HepG2 (cell line): ENCODE measurements around the gene ZMYND10. TPM values are rescaled to one million over a fixed set of nuclear protein-coding genes. Genes with fewer than 3 reads are reported as not detected.

Experiments
- ATAC-seq: fragments of 200-7000 bp; cut with Tn5 transposase; 3 replicates; pipeline ENCODE4 v1.9.1; 2020; ENCODE audit warnings: mild to moderate bottlenecking, moderate library complexity
- BruUV-seq: library from RNA; stranded (reverse); fragments of 400-500 nt; replicated peaks from 2 replicates; lab custom pipeline; 2021; lab: Mats Ljungman, UMichigan
- CTCF ChIA-PET: fragments of 300-600 bp; formaldehyde crosslinking; extraction: SDS; loops from one replicate; lab custom pipeline; 2021; ENCODE audit warnings: low total read pairs, inconsistent platforms, low intra/inter-chr PET ratio; lab: Yijun Ruan, JAX
- POLR2A ChIA-PET: fragments of 350-600 bp; sonication (Branson Sonifier 250); formaldehyde crosslinking; loops from one replicate; lab custom pipeline; 2020; ENCODE audit warnings: antibody characterized with exemption, inconsistent platforms; lab: Yijun Ruan, JAX
- DNase-seq: peaks from one replicate; pipeline ENCODE4 v3.0.0-alpha.2; 2015; ENCODE audit warnings: low spot score
- FAIRE-seq: peaks from 3 replicates; lab custom pipeline; 2011; peaks lifted over from hg19 to GRCh38; lab: Jason Lieb, UNC
- H2AFZ ChIP-seq: one replicate; pipeline ENCODE4 v1.6.1; 2011; ENCODE audit warnings: low read length, inconsistent platforms
- H3K27ac ChIP-seq: fragments of 300-600 bp; 3 replicates; pipeline ENCODE4 v1.8.0; 2011; ENCODE audit warnings: mixed run types, mild to moderate bottlenecking, mixed read lengths, low read length, inconsistent platforms; ENCODE audit not compliant: insufficient read depth; ENCODE audit errors: extremely low read length
- H3K27me3 ChIP-seq, 2 experiments: fragments of 200-600 bp in 1 of 2; 2 replicates in 1 of 2; 3 replicates in 1 of 2; pipeline versions ENCODE4 v1.6.0 to v1.8.0; 2011; ENCODE audit warnings: low read length in 2 of 2, mild to moderate bottlenecking in 2 of 2, moderate library complexity in 2 of 2, inconsistent platforms in 1 of 2; ENCODE audit not compliant: insufficient read depth in 2 of 2, control insufficient read depth in 1 of 2
- H3K36me3 ChIP-seq, 2 experiments: fragments of 200-600 bp in 1 of 2; replicated peaks in 1 of 2; 2 replicates in 1 of 2; 3 replicates in 1 of 2; pipeline versions ENCODE4 v1.5.1 to v1.8.0; 2011; ENCODE audit warnings: low read length in 2 of 2, inconsistent platforms in 1 of 2; ENCODE audit not compliant: insufficient read depth in 2 of 2, control insufficient read depth in 1 of 2
- H3K4me1 ChIP-seq: 2 replicates; pipeline ENCODE4 v1.5.1; 2012; ENCODE audit warnings: low read length, inconsistent platforms; ENCODE audit not compliant: insufficient read depth
- H3K4me2 ChIP-seq: 2 replicates; pipeline ENCODE4 v1.6.0; 2011; ENCODE audit warnings: low read depth, low read length, inconsistent platforms
- H3K4me3 ChIP-seq, 3 experiments: fragments of 200-600 bp in 1 of 3; sonication (generic), shearing (Covaris generic) in 1 of 3; replicated peaks in 1 of 3; 2 replicates each; pipeline ENCODE4 v1.5.1; 2011 to 2016; ENCODE audit warnings: low read length in 3 of 3, inconsistent platforms in 2 of 3, low read depth in 2 of 3, mild to moderate bottlenecking in 2 of 3, control low read depth in 1 of 3, mixed read lengths in 1 of 3; ENCODE audit not compliant: insufficient read depth in 1 of 3
- H3K79me2 ChIP-seq: one replicate; pipeline ENCODE4 v1.6.1; 2011; ENCODE audit warnings: low read length, inconsistent platforms; ENCODE audit not compliant: insufficient read depth
- H3K9ac ChIP-seq: 2 replicates; pipeline ENCODE4 v1.6.0; 2011; ENCODE audit warnings: mild to moderate bottlenecking, low read depth, low read length, inconsistent platforms; ENCODE audit not compliant: insufficient read depth
- H3K9me3 ChIP-seq: 2 replicates; pipeline ENCODE4 v1.5.1; 2012; ENCODE audit warnings: mild to moderate bottlenecking, low read length
- H4K20me1 ChIP-seq: 2 replicates; pipeline ENCODE4 v1.6.0; 2011; ENCODE audit warnings: inconsistent platforms, mild to moderate bottlenecking, low read length, moderate library complexity; ENCODE audit not compliant: insufficient read depth
- CCAR2 ChIP-seq: fragments of 200-400 bp; formaldehyde crosslinking; optimal IDR thresholded peaks from 2 replicates; pipeline ENCODE3; 2018; ENCODE audit warnings: low read depth, mild to moderate bottlenecking, low read length, moderate library complexity
- CHCHD3 ChIP-seq: sonication (generic); formaldehyde crosslinking; IDR thresholded peaks from 2 replicates; pipeline ENCODE4 v1.8.0; 2022; ENCODE audit warnings: mild to moderate bottlenecking, missing genetic modification reagents, moderate library complexity
- GPBP1L1 ChIP-seq: sonication (generic); formaldehyde crosslinking; IDR thresholded peaks from 2 replicates; pipeline ENCODE4 v1.5.0; 2020; ENCODE audit warnings: mild to moderate bottlenecking, missing genetic modification reagents
- KLF15 ChIP-seq: sonication (generic); formaldehyde crosslinking; IDR thresholded peaks from 2 replicates; pipeline ENCODE4 v1.8.1; 2023; ENCODE audit warnings: borderline replicate concordance, mild to moderate bottlenecking, inconsistent platforms, missing genetic modification reagents, mixed read lengths
- MAF1 ChIP-seq: sonication (generic); formaldehyde crosslinking; IDR thresholded peaks from 2 replicates; pipeline ENCODE4 v1.5.0; 2020; ENCODE audit warnings: missing genetic modification reagents, borderline replicate concordance
- ONECUT2 ChIP-seq: sonication (generic); formaldehyde crosslinking; IDR thresholded peaks from 2 replicates; pipeline ENCODE4 v1.4.0; 2020; ENCODE audit warnings: missing genetic modification reagents
- SMC3 ChIP-seq: IDR thresholded peaks from 2 replicates; pipeline ENCODE4 v1.6.1; 2011; ENCODE audit warnings: low read length, improper control_type of control experiment
- ZBTB14 ChIP-seq: sonication (generic); formaldehyde crosslinking; IDR thresholded peaks from 2 replicates; pipeline ENCODE4 v1.4.0; 2020; ENCODE audit warnings: missing genetic modification reagents
- ZFP37 ChIP-seq: sonication (generic); formaldehyde crosslinking; IDR thresholded peaks from 2 replicates; pipeline ENCODE4 v1.4.0; 2020; ENCODE audit warnings: missing genetic modification reagents, borderline replicate concordance
- ZNF101 ChIP-seq: sonication (generic); formaldehyde crosslinking; IDR thresholded peaks from 2 replicates; pipeline ENCODE4 v1.4.0; 2020; ENCODE audit warnings: mild to moderate bottlenecking, low read depth, missing genetic modification reagents, borderline replicate concordance
- ZNF280B ChIP-seq: sonication (generic); formaldehyde crosslinking; IDR thresholded peaks from 2 replicates; pipeline ENCODE4 v1.5.0; 2020; ENCODE audit warnings: missing genetic modification reagents, mild to moderate bottlenecking, borderline replicate concordance
- WGBS: methylation state at CpG from one replicate; pipeline ENCODE4 v1.1.6; 2017; ENCODE audit warnings: low lambda C conversion rate; 5-methylcytosine and 5-hydroxymethylcytosine counted together
- in situ Hi-C: cut with HindIII; loops from 2 replicates; pipeline ENCODE4 v1.10.0; 2017; ENCODE audit warnings: low pct_unique_long_range_greater_than_20kb; ENCODE audit not compliant: extremely low pct_ligation_motif_present
- intact Hi-C: fragments of 100-400 bp; cut with micrococcal nuclease; formaldehyde crosslinking; loops from one replicate; pipeline ENCODE4 v1.10.0; 2022; ENCODE audit not compliant: unreplicated experiment
- polyA plus RNA-seq, 8 experiments: library from polyadenylated mRNA; depleted of rRNA in 3 of 8; stranded (reverse) in 7 of 8; unstranded in 1 of 8; fragments of >200 nt; fragmentation: Illumina TruSeq in 4 of 8; extraction: Trizol in 4 of 8; gene quantifications; 2 replicates each; pipeline versions ENCODE4 v1.2.1 to v1.2.3, GENCODE V29; 2011 to 2016; ENCODE audit warnings: low read depth in 4 of 8, missing spikeins in 1 of 8, mixed read lengths in 1 of 8; ENCODE audit not compliant: insufficient read depth in 1 of 8
- total RNA-seq, 5 experiments: library from RNA; depleted of rRNA; stranded (reverse); fragments of >200 nt; fragmentation: Illumina TruSeq; extraction: Trizol; gene quantifications; 2 replicates each; pipeline ENCODE4 v1.2.3, GENCODE V29; 2016; ENCODE audit warnings: low read depth in 1 of 5

Gene ZMYND10
- total and polyA plus RNA-seq, 2 of the 13 experiments (the other 11 are each of a cell fraction or from before 2014, with no cell fraction given) = 0.60 to 0.74 TPM

- TF ChIP-seq ZBTB14 (no peak), CHCHD3 (CRISPR knock-in tag) (no peak), ZNF280B (CRISPR knock-in tag) (no peak), KLF15 (CRISPR knock-in tag) (no peak), GPBP1L1 (no peak), ZNF101 (0 out of 2 replicates have a peak, but pooled peaks have one; percentile 74)
- TF ChIP-seq, all 625 proteins: peak for 4
Measured at GRCh38 chr3:50350213-50350526, 4.6 kb upstream of the ZMYND10 start (continued).

GRCh38 chr3:50347187-50347813, 1.8 kb upstream of the ZMYND10 start:
- 0 out of 2 replicates have a peak, but pooled peaks cover 3% of the 10 kb centered on the region for H4K20me1 ChIP-seq
- H3K9me3 ChIP-seq = no peaks in the 10 kb centered on the region
- CTCF ChIA-PET = interaction anchor here (1.7 to 2.7 kb wide), 2 partner anchors 41 to 195 kb away, joined by 7 to 9 read pairs; no protein-coding TSS in a partner anchor
- DNase-seq = peak; percentile 59
- no peak overlapping the region for H3K9ac ChIP-seq
- in situ Hi-C loops (loop anchor here (10.0 kb wide), 1 partner anchor 198 kb away; no protein-coding TSS in a partner anchor), intact Hi-C loops (loop anchor here (1.0 to 10.0 kb wide), 2 partner anchors 41 to 198 kb away; no protein-coding TSS in a partner anchor)
- no peaks in the 10 kb centered on the region for H3K27me3 ChIP-seq
- no peak overlapping the region for H3K4me3 ChIP-seq
- FAIRE-seq = peak; percentile 60
- POLR2A ChIA-PET = interaction anchor here (1.6 to 3.6 kb wide), 2 partner anchors 10 to 19 kb away, joined by 4 to 18 read pairs; partner anchors contain the start of gene TUSC2
- H2AFZ ChIP-seq = no peak overlapping the region
- peaks cover 4 to 13% of the 10 kb centered on the region in 2 experiments; a peak in 3 of 5 replicates for H3K36me3 ChIP-seq
- H3K4me1 ChIP-seq = peaks cover 81% of the 10 kb centered on the region
- H3K27ac ChIP-seq = no peak overlapping the region
- no peak for ATAC-seq
- peaks cover 12% of the 10 kb centered on the region for H3K79me2 ChIP-seq
- WGBS = 24% methylated on average over 12 of the region's 14 CpGs
- no TSS peak for BruUV-seq
- H3K4me2 ChIP-seq = no peak overlapping the region
- no peak for TF ChIP-seq ZFP37 (CRISPR knock-in tag)
- no peak for TF ChIP-seq ONECUT2 (CRISPR knock-in tag)
- TF ChIP-seq CCAR2 = no peak
- TF ChIP-seq SMC3 = peak; percentile 46; the same call in 1 of the 2 replicates
- TF ChIP-seq MAF1 = no peak
